SK-N-SH (cell line): Measurements from ENCODE around the gene TASP1. TPM values are rescaled to one million over a fixed set of nuclear protein-coding genes. Genes with fewer than 3 reads are reported as not detected.
A peak's percentile ranks its signal among the peaks of the same experiment; 100 is the strongest.

Experiments used
- CTCF ChIA-PET: fragments of 300-600, 350-600 bp; formaldehyde crosslinking; extraction: SDS; loops from one replicate; lab custom pipeline; 2021; lab: Yijun Ruan, JAX
- POLR2A ChIA-PET: fragments of 350-600 bp; sonication (Branson Sonifier 250); formaldehyde crosslinking; extraction: SDS; loops from one replicate; lab custom pipeline; 2020; ENCODE audit warnings: antibody characterized with exemption, inconsistent platforms; lab: Yijun Ruan, JAX
- DNase-seq: peaks from one replicate; pipeline ENCODE4 v3.0.0; 2012
- H2AFZ ChIP-seq: fragments of 200-600 bp; sonication (generic); 2 replicates; pipeline ENCODE4 v1.8.1; 2016; ENCODE audit warnings: antibody characterized with exemption, mild to moderate bottlenecking, low read depth
- H3F3A ChIP-seq: fragments of 200-600 bp; sonication (generic); replicated peaks from 2 replicates; pipeline ENCODE3; 2016; ENCODE audit warnings: antibody characterized with exemption, mild to moderate bottlenecking; ENCODE audit not compliant: insufficient read depth
- H3K27ac ChIP-seq, 2 experiments: fragments of 200-500 bp in 1 of 2; fragments of 200-600 bp in 1 of 2; sonication (Bioruptor generic) in 1 of 2; sonication (generic), shearing (Covaris generic) in 1 of 2; 2 replicates each; pipeline versions ENCODE4 v1.5.1 to v1.6.1; 2014 to 2016; ENCODE audit warnings: low read depth in 2 of 2, inconsistent platforms in 1 of 2, low read length in 1 of 2, mild to moderate bottlenecking in 1 of 2, mixed read lengths in 1 of 2
- H3K27me3 ChIP-seq: fragments of 200-600 bp; sonication (generic), shearing (Covaris generic); 2 replicates; pipeline ENCODE4 v1.6.1; 2016; ENCODE audit warnings: mixed run types; ENCODE audit not compliant: insufficient read depth
- H3K36me3 ChIP-seq, 2 experiments: fragments of 200-500 bp in 1 of 2; fragments of 200-600 bp in 1 of 2; sonication (Bioruptor generic) in 1 of 2; sonication (generic) in 1 of 2; replicated peaks in 1 of 2; 2 replicates each; pipeline versions ENCODE3 to v1.5.1; 2014 to 2016; ENCODE audit warnings: low read length in 1 of 2, mild to moderate bottlenecking in 1 of 2; ENCODE audit not compliant: insufficient read depth in 2 of 2, control insufficient read depth in 1 of 2
- H3K4me1 ChIP-seq, 2 experiments: fragments of 200-500 bp in 1 of 2; fragments of 200-600 bp in 1 of 2; sonication (Bioruptor generic) in 1 of 2; sonication (generic), shearing (Covaris generic) in 1 of 2; 2 replicates each; pipeline versions ENCODE4 v1.5.1 to v1.6.1; 2014 to 2016; ENCODE audit warnings: low read depth in 1 of 2, low read length in 1 of 2, mixed run types in 1 of 2; ENCODE audit not compliant: insufficient read depth in 2 of 2, control insufficient read depth in 1 of 2
- H3K4me2 ChIP-seq: fragments of 200-600 bp; sonication (generic), shearing (Covaris generic); 2 replicates; pipeline ENCODE4 v1.6.1; 2017; ENCODE audit warnings: mixed run types
- H3K4me3 ChIP-seq, 2 experiments: fragments of 200-500 bp in 1 of 2; fragments of 200-600 bp in 1 of 2; sonication (Bioruptor generic) in 1 of 2; sonication (generic), shearing (Covaris generic) in 1 of 2; 2 replicates each; pipeline versions ENCODE4 v1.5.1 to v1.8.1; 2014 to 2016; ENCODE audit warnings: low read depth in 2 of 2, inconsistent platforms in 1 of 2, low read length in 1 of 2, mild to moderate bottlenecking in 1 of 2, mixed read lengths in 1 of 2, moderate library complexity in 1 of 2
- H3K79me2 ChIP-seq: fragments of 200-600 bp; sonication (generic); 2 replicates; pipeline ENCODE4 v1.8.1; 2017; ENCODE audit warnings: mild to moderate bottlenecking; ENCODE audit not compliant: insufficient read depth
- H3K9ac ChIP-seq: fragments of 200-600 bp; sonication (generic); 2 replicates; pipeline ENCODE4 v1.6.1; 2017; ENCODE audit warnings: mixed run types
- H3K9me2 ChIP-seq: fragments of 200-600 bp; sonication (generic); 2 replicates; pipeline ENCODE4 v1.6.1; 2017; ENCODE audit warnings: mixed run types
- H3K9me3 ChIP-seq: fragments of 200-600 bp; sonication (generic); 2 replicates; pipeline ENCODE4 v1.6.1; 2017; ENCODE audit warnings: mixed run types, mild to moderate bottlenecking, moderate library complexity
- H4K20me1 ChIP-seq: fragments of 200-600 bp; sonication (generic); 2 replicates; pipeline ENCODE4 v1.6.1; 2017; ENCODE audit warnings: mild to moderate bottlenecking, mixed run types; ENCODE audit not compliant: insufficient read depth
- CHD2 ChIP-seq: fragments of 150-350 bp; IDR thresholded peaks from 2 replicates; pipeline ENCODE4 v1.6.1; 2018; ENCODE audit warnings: low read length; ENCODE audit not compliant: partially characterized antibody
- ELF1 ChIP-seq: IDR thresholded peaks from 2 replicates; pipeline ENCODE4 v1.4.0; 2012
- EP300 ChIP-seq, 2 experiments: IDR thresholded peaks; 2 replicates each; pipeline versions ENCODE4 v1.4.0 to v1.6.1; 2012; ENCODE audit warnings: borderline replicate concordance in 1 of 2, low read depth in 1 of 2, low read length in 1 of 2
- EZH2phosphoT487 ChIP-seq: fragments of 200-600 bp; sonication (generic); IDR thresholded peaks from 2 replicates; pipeline ENCODE4 v1.6.1; 2017; ENCODE audit warnings: low read depth, mixed run types, mild to moderate bottlenecking, antibody characterized with exemption, moderate library complexity, borderline replicate concordance
- FOSL2 ChIP-seq: IDR thresholded peaks from 2 replicates; pipeline ENCODE4 v1.4.0; 2012; ENCODE audit warnings: low read depth, mild to moderate bottlenecking, moderate library complexity, borderline replicate concordance
- FOXJ3 ChIP-seq: sonication (generic); formaldehyde crosslinking; IDR thresholded peaks from 2 replicates; pipeline ENCODE4 v1.5.1; 2020; ENCODE audit warnings: mild to moderate bottlenecking, missing genetic modification reagents
- GABPA ChIP-seq: IDR thresholded peaks from 2 replicates; pipeline ENCODE4 v1.4.0; 2012; ENCODE audit warnings: low read depth, mild to moderate bottlenecking
- IRF3 ChIP-seq: fragments of 150-350 bp; IDR thresholded peaks from 2 replicates; pipeline ENCODE4 v1.6.1; 2016; ENCODE audit warnings: mild to moderate bottlenecking, low read depth, low read length
- JUND ChIP-seq: IDR thresholded peaks from 2 replicates; pipeline ENCODE4 v1.4.0; 2012
- MAX ChIP-seq: IDR thresholded peaks from 2 replicates; pipeline ENCODE4 v1.4.0; 2012; ENCODE audit warnings: low read depth
- MXI1 ChIP-seq: IDR thresholded peaks from 2 replicates; pipeline ENCODE4 v1.6.1; 2012; ENCODE audit warnings: mild to moderate bottlenecking, low read depth, low read length, improper control_type of control experiment
- NFIC ChIP-seq: IDR thresholded peaks from 2 replicates; pipeline ENCODE4 v1.4.0; 2012; ENCODE audit warnings: borderline replicate concordance
- NRF1 ChIP-seq: IDR thresholded peaks from 2 replicates; pipeline ENCODE4 v1.6.1; 2012; ENCODE audit warnings: low read depth, mild to moderate bottlenecking, low read length
- POLR2AphosphoS5 ChIP-seq: IDR thresholded peaks from 2 replicates; pipeline ENCODE4 v1.6.1; 2012; ENCODE audit warnings: low read depth, low read length
- RAD21 ChIP-seq: IDR thresholded peaks from 2 replicates; pipeline ENCODE4 v1.6.1; 2012; ENCODE audit warnings: mild to moderate bottlenecking, low read length
- SIN3A ChIP-seq: IDR thresholded peaks from 2 replicates; pipeline ENCODE4 v1.6.1; 2012; ENCODE audit warnings: low read depth, mild to moderate bottlenecking, low read length, moderate library complexity, borderline replicate concordance
- TAF1 ChIP-seq: IDR thresholded peaks from 2 replicates; pipeline ENCODE4 v1.6.1; 2012; ENCODE audit warnings: low read depth, mild to moderate bottlenecking, low read length, moderate library complexity, borderline replicate concordance
- TCF12 ChIP-seq: IDR thresholded peaks from 2 replicates; pipeline ENCODE4 v1.4.0; 2012
- TEAD4 ChIP-seq: IDR thresholded peaks from 2 replicates; pipeline ENCODE4 v1.4.0; 2012; ENCODE audit warnings: mild to moderate bottlenecking, borderline replicate concordance; ENCODE audit not compliant: insufficient read depth
- USF1 ChIP-seq: IDR thresholded peaks from 2 replicates; pipeline ENCODE4 v1.4.0; 2012; ENCODE audit warnings: low read depth, borderline replicate concordance
- USF2 ChIP-seq: fragments of 150-350 bp; IDR thresholded peaks from 2 replicates; pipeline ENCODE4 v1.6.1; 2017; ENCODE audit warnings: antibody characterized with exemption, low read length, low read depth, borderline replicate concordance
- WGBS: methylation state at CpG from one replicate; pipeline ENCODE4 v1.1.6; 2017; ENCODE audit warnings: low lambda C conversion rate; 5-methylcytosine and 5-hydroxymethylcytosine counted together
- polyA plus RNA-seq, 3 experiments: library from polyadenylated mRNA; depleted of rRNA; stranded (reverse); fragments of >200 nt; gene quantifications; 2 replicates each; pipeline ENCODE4 v1.2.3, GENCODE V29; 2012

TASP1 gene
- 5.9 and 8.3 TPM in 2 replicates for polyA plus RNA-seq (2012; rRNA removed)
- 7.9 and 9.8 TPM in 2 replicates for polyA plus RNA-seq (2012; cell fraction: cytosol; rRNA removed)
- polyA plus RNA-seq (2012; cell fraction: nucleus; rRNA removed), result 3.0 and 7.5 TPM in 2 replicates

GRCh38 chr20:13638496-13639149 is at the start of gene TASP1:
TASP1 (minus strand) TSS chr20:13638932; CDS start chr20:13630078, 8,854 bp downstream.
- Histone ChIP-seq H3K9ac (peak within 1 kb of the TSS; percentile 68), H3K4me3 (peak within 1 kb of the TSS; percentile 89 to 99), H2AFZ (peak within 1 kb of the TSS; percentile 97), H4K20me1 (no peaks in the 10 kb centered on the region), H3K4me1 (peaks cover 0 to 3% of the 10 kb centered on the region in 2 experiments; a peak in 2 of 4 replicates), H3F3A (peaks cover 5% of the 10 kb centered on the region), H3K27ac (peak within 1 kb of the TSS; percentile 64 to 87), H3K9me3 (no peaks in the 10 kb centered on the region), H3K27me3 (no peaks in the 10 kb centered on the region), H3K4me2 (peak within 1 kb of the TSS; percentile 78), H3K9me2 (no peaks in the 10 kb centered on the region), H3K79me2 (peaks cover 49% of the 10 kb centered on the region), H3K36me3 (no peaks in the 10 kb centered on the region)
- peak; percentile 96 for DNase-seq
- CTCF ChIA-PET, result interaction anchor here (0.8 to 1.4 kb wide), 2 partner anchors 93 to 133 kb away, joined by 3 read pairs; no protein-coding TSS in a partner anchor
- no peak for TF ChIP-seq FOSL2
- peak; percentile 97 for TF ChIP-seq USF1
- no peak for TF ChIP-seq JUND
- TF ChIP-seq NRF1, result peak; percentile 60
- peak; percentile 54 for TF ChIP-seq MAX
- TF ChIP-seq MXI1, result peak; percentile 94
- no peak for TF ChIP-seq NFIC
- TF ChIP-seq TCF12, result no peak
- no peak for TF ChIP-seq EZH2phosphoT487
- TF ChIP-seq IRF3, result no peak
- TF ChIP-seq SIN3A, result 0 out of 2 replicates have a peak, but pooled peaks have one; percentile 61
- peak; percentile 69 for TF ChIP-seq ELF1
- TF ChIP-seq FOXJ3, result no peak
- no peak for TF ChIP-seq EP300 (IDR thresholded peaks at IDR 0.05; ENCODE audit: borderline replicate concordance in 1 of 2, low read depth in 1 of 2, low read length in 1 of 2)
- TF ChIP-seq GABPA, result peak; percentile 91
- TF ChIP-seq CHD2, result peak; percentile 18
- peak; percentile 63 for TF ChIP-seq TAF1
- TF ChIP-seq RAD21, result no peak
- TF ChIP-seq USF2, result peak; percentile 79
- TF ChIP-seq POLR2AphosphoS5, result peak; percentile 87; the same call in 1 of the 2 replicates
- TF ChIP-seq TEAD4, result no peak
- POLR2A ChIA-PET, result no interaction called here
- WGBS, result 1% methylated on average over 9 of the region's 50 CpGs
